ENCODE measurements around the gene CAMK4.

DNA sequence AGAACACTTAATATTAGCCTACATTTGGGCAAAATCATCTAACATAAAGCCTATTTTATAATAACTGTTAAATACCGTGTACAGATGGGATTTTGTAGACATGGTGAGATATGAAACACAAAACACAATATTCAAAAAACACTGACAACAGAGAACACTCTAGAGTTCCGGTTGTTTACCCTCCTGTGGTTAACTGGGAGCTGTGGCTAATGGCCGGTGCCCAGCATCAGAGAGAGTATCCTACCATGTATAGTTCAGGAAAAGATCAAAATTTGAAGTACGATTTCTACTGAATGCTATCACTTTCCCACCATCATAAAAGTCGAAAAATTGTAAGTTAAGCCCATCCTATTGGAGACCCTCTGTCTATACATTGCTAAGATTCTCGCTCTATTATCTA lies 2.4 kb downstream of the CAMK4 start:
- TF ChIP-seq CTCF (IDR thresholded peaks at IDR 0.05) (no peak), EP300 (IDR thresholded peaks at IDR 0.05) (no peak)
